ENCODE results near the gene HS3ST3A1.

GRCh38 chr17:13563866-13564265, 37.9 kb downstream of the HS3ST3A1 start:
- TF ChIP-seq CTCF (IDR thresholded peaks at IDR 0.05; ENCODE audit: low read depth, low read length, poor library complexity, severe bottlenecking): no peak
- TF ChIP-seq EZH2phosphoT487 (IDR thresholded peaks at IDR 0.05; ENCODE audit: borderline replicate concordance, low read length): no peak

All from DOHH2 (cell line).